ENCODE data around the gene SYT15.
"Not testable (repeated sequence)": the region's sequence is repeated elsewhere in the genome, so short reads cannot be mapped to it uniquely, and the experiment has no call there.

SYT15 gene

GRCh38 chr10:46570655-46571054 is 8.3 kb upstream of the SYT15 start:
- H3K4me1 ChIP-seq (ENCODE audit: control extremely low read depth in 1 of 4, control insufficient read depth in 4 of 4, insufficient read depth in 4 of 4, low read length in 3 of 4); H3K4me3 ChIP-seq (ENCODE audit: control insufficient read depth in 1 of 7, extremely low read depth in 1 of 7, insufficient read depth in 4 of 7, low read depth in 2 of 7, low read length in 6 of 7); POLR2A ChIA-PET; CTCF ChIA-PET; H3K9me3 ChIP-seq (ENCODE audit: control extremely low read depth in 1 of 5, control insufficient read depth in 4 of 5, insufficient read depth in 2 of 5, low read depth in 1 of 5, low read length in 4 of 5); H3K27me3 ChIP-seq (replicated peaks in 2 of 5; ENCODE audit: control insufficient read depth in 4 of 5, insufficient read depth in 5 of 5, low read length in 4 of 5); H3K36me3 ChIP-seq (ENCODE audit: control insufficient read depth in 4 of 4, insufficient read depth in 4 of 4, low read length in 3 of 4); DNase-seq; H3K27ac ChIP-seq (ENCODE audit: insufficient read depth in 1 of 2, low read depth in 1 of 2, low read length in 2 of 2, poor library complexity in 1 of 2, severe bottlenecking in 2 of 2): not testable (repeated sequence)
- whole genome bisulfite sequencing (ENCODE audit: insufficient coverage), result no CpG with 5 or more reads among the region's 2 CpGs

GRCh38 chr10:46572765-46573164 is 6.2 kb upstream of the SYT15 start:
- H3K4me3 ChIP-seq (ENCODE audit: control insufficient read depth in 1 of 7, extremely low read depth in 1 of 7, insufficient read depth in 4 of 7, low read depth in 2 of 7, low read length in 6 of 7); POLR2A ChIA-PET; CTCF ChIA-PET; DNase-seq; H3K4me1 ChIP-seq (ENCODE audit: control extremely low read depth in 1 of 4, control insufficient read depth in 4 of 4, insufficient read depth in 4 of 4, low read length in 3 of 4); H3K27ac ChIP-seq (ENCODE audit: insufficient read depth in 1 of 2, low read depth in 1 of 2, low read length in 2 of 2, poor library complexity in 1 of 2, severe bottlenecking in 2 of 2); H3K36me3 ChIP-seq (ENCODE audit: control insufficient read depth in 4 of 4, insufficient read depth in 4 of 4, low read length in 3 of 4); H3K9me3 ChIP-seq (ENCODE audit: control extremely low read depth in 1 of 5, control insufficient read depth in 4 of 5, insufficient read depth in 2 of 5, low read depth in 1 of 5, low read length in 4 of 5); H3K27me3 ChIP-seq (replicated peaks in 2 of 5; ENCODE audit: control insufficient read depth in 4 of 5, insufficient read depth in 5 of 5, low read length in 4 of 5): not testable (repeated sequence)
- no CpG with 5 or more reads among the region's 4 CpGs for WGBS (ENCODE audit: insufficient coverage)

- CTCF ChIA-PET; H3K4me3 ChIP-seq (ENCODE audit: control insufficient read depth in 1 of 7, extremely low read depth in 1 of 7, insufficient read depth in 4 of 7, low read depth in 2 of 7, low read length in 6 of 7); H3K27ac ChIP-seq (ENCODE audit: insufficient read depth in 1 of 2, low read depth in 1 of 2, low read length in 2 of 2, poor library complexity in 1 of 2, severe bottlenecking in 2 of 2); H3K9me3 ChIP-seq (ENCODE audit: control extremely low read depth in 1 of 5, control insufficient read depth in 4 of 5, insufficient read depth in 2 of 5, low read depth in 1 of 5, low read length in 4 of 5); H3K4me1 ChIP-seq (ENCODE audit: control extremely low read depth in 1 of 4, control insufficient read depth in 4 of 4, insufficient read depth in 4 of 4, low read length in 3 of 4); H3K36me3 ChIP-seq (ENCODE audit: control insufficient read depth in 4 of 4, insufficient read depth in 4 of 4, low read length in 3 of 4); DNase-seq; H3K27me3 ChIP-seq (replicated peaks in 2 of 5; ENCODE audit: control insufficient read depth in 4 of 5, insufficient read depth in 5 of 5, low read length in 4 of 5); POLR2A ChIA-PET: not testable (repeated sequence)
- 60% methylated on average over 1 of the region's 5 CpGs for WGBS (ENCODE audit: insufficient coverage)
Observed at GRCh38 chr10:46573314-46573713, 5.6 kb upstream of the SYT15 start.

- H3K4me3 ChIP-seq (ENCODE audit: control insufficient read depth in 1 of 7, extremely low read depth in 1 of 7, insufficient read depth in 4 of 7, low read depth in 2 of 7, low read length in 6 of 7); CTCF ChIA-PET; DNase-seq; POLR2A ChIA-PET; H3K36me3 ChIP-seq (ENCODE audit: control insufficient read depth in 4 of 4, insufficient read depth in 4 of 4, low read length in 3 of 4); H3K27ac ChIP-seq (ENCODE audit: insufficient read depth in 1 of 2, low read depth in 1 of 2, low read length in 2 of 2, poor library complexity in 1 of 2, severe bottlenecking in 2 of 2); H3K27me3 ChIP-seq (replicated peaks in 2 of 5; ENCODE audit: control insufficient read depth in 4 of 5, insufficient read depth in 5 of 5, low read length in 4 of 5); H3K9me3 ChIP-seq (ENCODE audit: control extremely low read depth in 1 of 5, control insufficient read depth in 4 of 5, insufficient read depth in 2 of 5, low read depth in 1 of 5, low read length in 4 of 5); H3K4me1 ChIP-seq (ENCODE audit: control extremely low read depth in 1 of 4, control insufficient read depth in 4 of 4, insufficient read depth in 4 of 4, low read length in 3 of 4): not testable (repeated sequence)
- no CpG with 5 or more reads among the region's 4 CpGs for WGBS (ENCODE audit: insufficient coverage)
Observed at GRCh38 chr10:46573884-46574283, 5.0 kb upstream of the SYT15 start.

GRCh38 chr10:46577624-46578473 is 1.1 kb upstream of the SYT15 start:
- DNase-seq; POLR2A ChIA-PET; H3K27me3 ChIP-seq (replicated peaks in 2 of 5; ENCODE audit: control insufficient read depth in 4 of 5, insufficient read depth in 5 of 5, low read length in 4 of 5); H3K36me3 ChIP-seq (ENCODE audit: control insufficient read depth in 4 of 4, insufficient read depth in 4 of 4, low read length in 3 of 4); H3K9me3 ChIP-seq (ENCODE audit: control extremely low read depth in 1 of 5, control insufficient read depth in 4 of 5, insufficient read depth in 2 of 5, low read depth in 1 of 5, low read length in 4 of 5); H3K4me1 ChIP-seq (ENCODE audit: control extremely low read depth in 1 of 4, control insufficient read depth in 4 of 4, insufficient read depth in 4 of 4, low read length in 3 of 4); H3K4me3 ChIP-seq (ENCODE audit: control insufficient read depth in 1 of 7, extremely low read depth in 1 of 7, insufficient read depth in 4 of 7, low read depth in 2 of 7, low read length in 6 of 7); H3K27ac ChIP-seq (ENCODE audit: insufficient read depth in 1 of 2, low read depth in 1 of 2, low read length in 2 of 2, poor library complexity in 1 of 2, severe bottlenecking in 2 of 2); CTCF ChIA-PET: not testable (repeated sequence)
- WGBS (ENCODE audit: insufficient coverage), result 95% methylated on average over 3 of the region's 50 CpGs

GRCh38 chr10:46579378-46579777 is 450 bp downstream of the SYT15 start:
- WGBS (ENCODE audit: insufficient coverage), result no CpG with 5 or more reads among the region's 21 CpGs
- H3K4me1 ChIP-seq (ENCODE audit: control extremely low read depth in 1 of 4, control insufficient read depth in 4 of 4, insufficient read depth in 4 of 4, low read length in 3 of 4); H3K27ac ChIP-seq (ENCODE audit: insufficient read depth in 1 of 2, low read depth in 1 of 2, low read length in 2 of 2, poor library complexity in 1 of 2, severe bottlenecking in 2 of 2); H3K36me3 ChIP-seq (ENCODE audit: control insufficient read depth in 4 of 4, insufficient read depth in 4 of 4, low read length in 3 of 4); H3K9me3 ChIP-seq (ENCODE audit: control extremely low read depth in 1 of 5, control insufficient read depth in 4 of 5, insufficient read depth in 2 of 5, low read depth in 1 of 5, low read length in 4 of 5); DNase-seq; H3K27me3 ChIP-seq (replicated peaks in 2 of 5; ENCODE audit: control insufficient read depth in 4 of 5, insufficient read depth in 5 of 5, low read length in 4 of 5); CTCF ChIA-PET; H3K4me3 ChIP-seq (ENCODE audit: control insufficient read depth in 1 of 7, extremely low read depth in 1 of 7, insufficient read depth in 4 of 7, low read depth in 2 of 7, low read length in 6 of 7); POLR2A ChIA-PET: not testable (repeated sequence)

- H3K4me3 ChIP-seq (ENCODE audit: control insufficient read depth in 1 of 7, extremely low read depth in 1 of 7, insufficient read depth in 4 of 7, low read depth in 2 of 7, low read length in 6 of 7); H3K27ac ChIP-seq (ENCODE audit: insufficient read depth in 1 of 2, low read depth in 1 of 2, low read length in 2 of 2, poor library complexity in 1 of 2, severe bottlenecking in 2 of 2); H3K4me1 ChIP-seq (ENCODE audit: control extremely low read depth in 1 of 4, control insufficient read depth in 4 of 4, insufficient read depth in 4 of 4, low read length in 3 of 4); POLR2A ChIA-PET; DNase-seq; H3K36me3 ChIP-seq (ENCODE audit: control insufficient read depth in 4 of 4, insufficient read depth in 4 of 4, low read length in 3 of 4); H3K27me3 ChIP-seq (replicated peaks in 2 of 5; ENCODE audit: control insufficient read depth in 4 of 5, insufficient read depth in 5 of 5, low read length in 4 of 5); CTCF ChIA-PET; H3K9me3 ChIP-seq (ENCODE audit: control extremely low read depth in 1 of 5, control insufficient read depth in 4 of 5, insufficient read depth in 2 of 5, low read depth in 1 of 5, low read length in 4 of 5): not testable (repeated sequence)
- WGBS (ENCODE audit: insufficient coverage), result no CpG with 5 or more reads among the region's 12 CpGs
Observed at GRCh38 chr10:46581997-46582396, 3.1 kb downstream of the SYT15 start.

All from common myeloid progenitor, CD34-positive (primary cell).